ENCODE measurements around the gene EPHB6.

- TF ChIP-seq POLR2AphosphoS5 (IDR thresholded peaks at IDR 0.05) (no peak), CTCF (IDR thresholded peaks at IDR 0.05) (no peak), POLR2A (IDR thresholded peaks at IDR 0.05; ENCODE audit: low read depth) (no peak), EP300 (IDR thresholded peaks at IDR 0.05) (no peak)
Measured at GRCh38 chr7:142862351-142862750, 7.5 kb downstream of the EPHB6 start.
